HL-60 (cell line): ENCODE data around the gene TAF1B.

Experiments used
- GABPA ChIP-seq: IDR thresholded peaks from 2 replicates; pipeline ENCODE4 v1.6.1; 2012; ENCODE audit warnings: low read depth
- POLR2AphosphoS5 ChIP-seq: IDR thresholded peaks from 2 replicates; pipeline ENCODE4 v1.6.1; 2012; ENCODE audit warnings: low read depth
- TF ChIP-seq, protein P1 (sequence below): IDR thresholded peaks from one replicate; pipeline ENCODE4 v1.5.1; 2011; ENCODE audit warnings: low read length, control low read depth, inconsistent platforms; ENCODE audit not compliant: insufficient read depth
- TF ChIP-seq, protein P2 (sequence below): IDR thresholded peaks from 2 replicates; pipeline ENCODE4 v1.6.1; 2012; ENCODE audit warnings: low read depth; ENCODE audit not compliant: insufficient replicate concordance

DNA sequence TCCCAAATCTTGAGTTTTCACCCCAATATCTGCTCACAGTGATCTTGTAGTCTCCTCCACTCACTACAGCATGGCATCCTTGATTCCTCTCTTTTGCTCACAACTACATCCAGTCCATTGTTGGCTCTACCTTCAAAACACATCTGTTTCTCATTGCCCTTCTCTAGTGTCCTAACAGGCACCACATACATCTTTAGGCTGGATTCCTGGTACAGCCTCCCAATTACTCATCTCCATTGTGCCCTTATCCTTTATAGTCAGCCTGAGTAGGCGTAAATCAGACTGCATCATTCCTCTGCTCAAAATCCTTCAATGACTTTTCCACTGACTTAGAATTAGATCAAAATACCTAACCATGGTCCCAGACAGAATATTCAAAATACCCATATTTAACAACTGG is 10.7 kb upstream of the TAF1B start:
- TF ChIP-seq, protein P1, sequence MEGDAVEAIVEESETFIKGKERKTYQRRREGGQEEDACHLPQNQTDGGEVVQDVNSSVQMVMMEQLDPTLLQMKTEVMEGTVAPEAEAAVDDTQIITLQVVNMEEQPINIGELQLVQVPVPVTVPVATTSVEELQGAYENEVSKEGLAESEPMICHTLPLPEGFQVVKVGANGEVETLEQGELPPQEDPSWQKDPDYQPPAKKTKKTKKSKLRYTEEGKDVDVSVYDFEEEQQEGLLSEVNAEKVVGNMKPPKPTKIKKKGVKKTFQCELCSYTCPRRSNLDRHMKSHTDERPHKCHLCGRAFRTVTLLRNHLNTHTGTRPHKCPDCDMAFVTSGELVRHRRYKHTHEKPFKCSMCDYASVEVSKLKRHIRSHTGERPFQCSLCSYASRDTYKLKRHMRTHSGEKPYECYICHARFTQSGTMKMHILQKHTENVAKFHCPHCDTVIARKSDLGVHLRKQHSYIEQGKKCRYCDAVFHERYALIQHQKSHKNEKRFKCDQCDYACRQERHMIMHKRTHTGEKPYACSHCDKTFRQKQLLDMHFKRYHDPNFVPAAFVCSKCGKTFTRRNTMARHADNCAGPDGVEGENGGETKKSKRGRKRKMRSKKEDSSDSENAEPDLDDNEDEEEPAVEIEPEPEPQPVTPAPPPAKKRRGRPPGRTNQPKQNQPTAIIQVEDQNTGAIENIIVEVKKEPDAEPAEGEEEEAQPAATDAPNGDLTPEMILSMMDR, result no peak
- TF ChIP-seq, protein P2, sequence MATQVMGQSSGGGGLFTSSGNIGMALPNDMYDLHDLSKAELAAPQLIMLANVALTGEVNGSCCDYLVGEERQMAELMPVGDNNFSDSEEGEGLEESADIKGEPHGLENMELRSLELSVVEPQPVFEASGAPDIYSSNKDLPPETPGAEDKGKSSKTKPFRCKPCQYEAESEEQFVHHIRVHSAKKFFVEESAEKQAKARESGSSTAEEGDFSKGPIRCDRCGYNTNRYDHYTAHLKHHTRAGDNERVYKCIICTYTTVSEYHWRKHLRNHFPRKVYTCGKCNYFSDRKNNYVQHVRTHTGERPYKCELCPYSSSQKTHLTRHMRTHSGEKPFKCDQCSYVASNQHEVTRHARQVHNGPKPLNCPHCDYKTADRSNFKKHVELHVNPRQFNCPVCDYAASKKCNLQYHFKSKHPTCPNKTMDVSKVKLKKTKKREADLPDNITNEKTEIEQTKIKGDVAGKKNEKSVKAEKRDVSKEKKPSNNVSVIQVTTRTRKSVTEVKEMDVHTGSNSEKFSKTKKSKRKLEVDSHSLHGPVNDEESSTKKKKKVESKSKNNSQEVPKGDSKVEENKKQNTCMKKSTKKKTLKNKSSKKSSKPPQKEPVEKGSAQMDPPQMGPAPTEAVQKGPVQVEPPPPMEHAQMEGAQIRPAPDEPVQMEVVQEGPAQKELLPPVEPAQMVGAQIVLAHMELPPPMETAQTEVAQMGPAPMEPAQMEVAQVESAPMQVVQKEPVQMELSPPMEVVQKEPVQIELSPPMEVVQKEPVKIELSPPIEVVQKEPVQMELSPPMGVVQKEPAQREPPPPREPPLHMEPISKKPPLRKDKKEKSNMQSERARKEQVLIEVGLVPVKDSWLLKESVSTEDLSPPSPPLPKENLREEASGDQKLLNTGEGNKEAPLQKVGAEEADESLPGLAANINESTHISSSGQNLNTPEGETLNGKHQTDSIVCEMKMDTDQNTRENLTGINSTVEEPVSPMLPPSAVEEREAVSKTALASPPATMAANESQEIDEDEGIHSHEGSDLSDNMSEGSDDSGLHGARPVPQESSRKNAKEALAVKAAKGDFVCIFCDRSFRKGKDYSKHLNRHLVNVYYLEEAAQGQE, result no peak
- TF ChIP-seq POLR2AphosphoS5, result no peak
- TF ChIP-seq GABPA, result no peak
